Measurements from ENCODE around the gene G6PC3.

- TF ChIP-seq POLR2AphosphoS5 (IDR thresholded peaks at IDR 0.05; ENCODE audit: low read depth, low read length): no peak
- no peak for TF ChIP-seq POLR2A (IDR thresholded peaks at IDR 0.05; ENCODE audit: low read depth, low read length)
Observed at GRCh38 chr17:44077595-44077909, 7.0 kb downstream of the G6PC3 start.
